NCI-H1092 (cell line): Measurements from ENCODE around the gene DNAJB13.

Experiments used
- DNase-seq: peaks from one replicate; lab custom pipeline; 2025; lab: John Stamatoyannopoulos, UW

Gene DNAJB13

DNA sequence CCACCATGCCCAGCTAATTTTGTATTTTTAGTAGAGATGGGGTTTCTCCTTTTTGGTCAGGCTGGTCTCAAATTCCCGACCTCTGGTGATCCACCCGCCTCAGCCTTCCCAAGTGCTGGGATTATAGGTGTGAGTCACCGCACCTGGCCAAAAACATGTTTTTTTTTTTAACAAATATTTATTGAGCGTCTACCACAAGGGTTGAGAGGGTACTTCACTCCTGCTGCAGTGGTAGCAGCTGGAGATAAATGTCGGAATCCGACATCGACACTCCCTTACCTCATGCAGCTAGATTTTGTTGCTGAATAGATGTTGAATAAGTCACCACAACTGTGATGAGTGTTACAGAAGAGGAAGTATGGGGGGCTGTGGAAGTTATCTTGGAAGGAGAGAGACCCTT lies 971 bp downstream of the DNAJB13 start:
- DNase-seq, result no peak

GRCh38 chr11:73956876-73957653 lies 6.2 kb downstream of the DNAJB13 start:
- DNase-seq, result no peak

GRCh38 chr11:73957654-73958361 lies 7.0 kb downstream of the DNAJB13 start:
- DNase-seq, result no peak

DNA sequence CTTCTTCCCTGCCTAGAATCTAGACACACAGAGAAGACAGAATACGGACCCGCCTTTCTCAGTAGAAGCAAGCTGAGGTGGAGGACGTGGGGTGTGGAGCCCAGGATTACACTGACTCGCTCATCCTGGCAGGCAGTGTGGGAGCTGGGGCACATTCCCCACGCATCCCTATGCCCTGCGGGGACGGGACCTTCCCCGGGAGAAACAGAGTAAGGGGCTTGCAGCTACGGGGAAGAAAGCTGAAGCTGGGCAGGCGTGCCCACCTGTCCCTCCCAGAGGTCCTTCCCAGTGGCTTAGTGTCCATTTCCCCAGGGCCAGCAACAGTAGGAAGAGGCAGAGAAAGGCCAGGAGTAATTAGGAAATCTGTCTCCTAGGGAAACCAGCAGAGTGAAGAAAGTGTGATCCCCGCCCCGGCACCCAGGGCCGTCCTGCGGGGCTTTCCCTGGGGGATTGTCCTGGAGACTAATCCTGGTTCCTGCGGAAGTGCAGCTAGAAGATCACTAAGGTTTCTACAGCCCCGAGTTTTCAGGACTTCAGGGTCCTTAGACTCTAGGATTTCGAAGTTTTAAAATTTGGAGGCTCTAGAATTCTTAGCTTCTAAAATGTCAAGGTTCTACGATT lies 7.8 kb downstream of the DNAJB13 start:
- DNase-seq, result no peak

DNA sequence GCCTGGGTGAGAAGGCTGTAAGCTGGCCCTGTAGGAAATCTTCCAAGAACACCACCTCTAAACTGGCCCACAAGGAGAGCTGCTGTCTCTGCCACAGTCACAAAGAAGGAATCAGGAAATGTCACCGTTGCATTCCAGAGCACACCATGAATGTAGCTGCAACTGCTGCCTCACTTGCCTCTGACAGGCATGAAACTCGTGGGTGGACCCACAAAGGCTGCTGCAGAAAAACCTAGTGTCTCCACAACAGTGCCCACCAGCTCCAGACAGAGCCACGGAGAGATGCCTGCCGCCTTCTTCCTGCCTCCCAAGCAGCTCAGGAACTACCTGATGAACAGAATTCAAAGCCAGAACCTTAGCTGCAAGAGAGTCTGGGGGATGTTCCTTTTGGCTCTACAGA lies 10.5 kb downstream of the DNAJB13 start:
- DNase-seq, result no peak

DNA sequence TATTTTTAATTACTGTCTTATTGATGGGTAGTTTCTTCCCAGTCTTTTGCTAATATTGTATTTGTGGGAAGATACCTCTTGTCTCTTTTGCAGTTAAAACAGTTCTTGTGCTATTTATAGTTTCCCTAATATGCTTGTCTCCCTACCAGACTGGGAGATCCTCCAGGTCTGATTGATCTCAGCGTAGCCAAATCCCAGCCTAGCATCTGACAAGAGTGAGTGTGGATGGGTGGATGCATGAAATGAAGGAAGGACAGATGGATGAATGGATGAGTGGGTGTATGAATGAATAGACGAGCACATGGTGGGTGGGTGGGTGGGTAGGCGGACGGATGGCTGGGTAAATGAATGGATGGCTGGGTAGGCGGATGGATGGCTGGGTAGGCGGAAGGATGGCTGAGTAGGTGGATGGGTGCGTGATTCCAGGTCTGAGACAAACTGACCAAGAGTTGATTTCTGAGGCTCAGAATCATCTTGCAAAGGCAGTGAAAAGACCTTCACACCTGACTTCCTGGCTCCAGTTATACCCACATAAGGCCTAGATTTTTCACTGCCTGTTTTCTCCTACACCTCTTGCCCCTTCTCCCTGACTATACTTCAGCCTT lies 11.4 kb downstream of the DNAJB13 start:
- no peak for DNase-seq

DNA sequence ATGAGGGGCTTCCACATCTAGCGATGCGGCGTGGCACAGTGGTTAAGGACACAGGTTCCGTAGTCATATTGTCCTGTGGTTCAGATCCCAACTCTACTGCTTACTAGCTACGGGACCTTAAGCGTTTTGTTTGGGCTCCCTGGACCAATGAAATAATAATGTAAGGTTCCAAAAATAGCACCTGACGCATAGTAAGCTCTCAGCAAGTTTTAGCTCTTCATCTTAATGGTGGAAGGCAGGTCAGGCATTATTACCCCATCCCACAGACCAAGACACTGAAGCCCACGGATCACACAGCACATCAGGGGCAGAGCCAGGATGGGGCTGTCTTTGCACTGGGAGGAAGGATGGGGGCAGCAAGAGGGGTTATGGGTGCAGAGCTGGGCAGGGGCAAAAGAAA lies 13.0 kb downstream of the DNAJB13 start:
- DNase-seq, result no peak

GRCh38 chr11:73965076-73965763 lies 14.4 kb downstream of the DNAJB13 start:
- no peak for DNase-seq

DNA sequence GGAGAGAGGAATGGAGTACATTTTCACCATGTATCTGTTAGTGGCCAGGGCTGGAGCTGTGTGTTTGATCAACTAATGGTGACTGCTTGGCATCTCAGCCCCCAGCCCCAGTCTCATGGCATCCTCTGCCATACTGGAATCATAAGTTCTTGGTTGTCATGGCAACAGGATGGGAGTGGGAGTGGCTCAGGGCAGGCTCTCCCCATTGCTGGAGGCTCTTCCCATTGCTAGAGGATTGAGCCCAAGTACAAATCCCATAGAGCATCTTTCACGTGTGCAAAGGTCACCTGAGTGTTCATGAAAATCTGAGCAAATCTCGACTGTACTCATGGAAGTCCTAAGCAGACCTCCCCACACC lies 14.9 kb downstream of the DNAJB13 start:
- DNase-seq, result no peak

GRCh38 chr11:73968356-73968966 lies 17.6 kb downstream of the DNAJB13 start:
- no peak for DNase-seq

DNA sequence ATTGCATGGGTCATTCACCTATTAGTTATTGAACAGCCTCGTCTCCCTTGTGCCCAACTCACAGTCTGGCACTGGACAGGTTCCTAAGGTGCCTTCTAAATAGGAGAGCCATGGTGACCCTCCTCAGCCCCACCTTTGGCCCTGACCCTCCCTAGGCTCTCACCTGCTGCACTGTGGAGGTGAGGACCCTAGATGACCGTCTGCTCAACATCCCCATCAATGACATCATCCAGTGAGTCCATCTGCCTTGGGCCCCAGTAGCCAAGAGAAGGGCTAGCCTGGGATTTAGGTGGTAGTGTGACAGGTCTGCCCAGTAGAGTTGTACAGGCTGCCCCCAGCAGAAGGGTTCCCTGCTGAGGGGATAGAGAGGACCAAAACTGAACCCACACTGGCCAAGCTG lies 18.3 kb downstream of the DNAJB13 start:
- no peak for DNase-seq

DNA sequence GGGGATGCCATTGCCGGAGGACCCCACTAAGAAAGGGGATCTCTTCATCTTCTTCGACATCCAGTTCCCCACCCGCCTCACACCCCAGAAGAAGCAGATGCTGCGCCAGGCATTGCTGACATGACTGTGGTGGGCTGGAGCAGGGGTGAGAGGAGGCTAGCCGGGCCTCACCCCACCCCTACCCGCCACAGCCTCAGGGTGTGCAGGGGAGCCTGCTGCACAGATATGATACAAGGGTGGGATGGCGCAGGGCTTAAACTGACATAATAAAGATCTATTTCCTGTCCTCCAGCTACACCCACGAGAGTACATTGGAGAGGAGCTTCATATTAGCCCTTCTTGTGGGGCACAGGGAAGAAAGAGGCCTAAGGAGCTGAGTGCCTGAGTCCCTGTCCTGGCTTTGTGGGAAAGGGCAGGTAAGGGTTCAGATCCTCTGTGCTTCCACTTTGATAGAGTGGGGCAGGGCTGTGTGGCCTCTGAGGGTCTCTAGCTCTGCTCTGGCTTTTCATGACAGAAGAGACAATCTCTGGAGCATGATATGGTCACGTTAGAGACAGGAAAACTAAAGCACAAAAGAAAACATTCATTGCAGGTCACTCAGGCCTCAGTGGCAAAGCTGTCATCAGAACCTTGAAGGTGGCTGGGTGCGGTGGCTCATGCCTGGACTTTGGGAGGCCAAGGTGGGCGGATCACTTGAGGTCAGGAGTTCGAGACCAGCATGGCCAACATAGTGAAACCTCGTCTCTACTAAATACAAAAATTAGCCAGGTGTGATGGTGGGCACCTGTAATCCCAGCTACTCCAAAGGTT lies 19.4 kb downstream of the DNAJB13 start:
- DNase-seq, result no peak

- no peak for DNase-seq
These were observed 20.4 kb downstream of the DNAJB13 start for GRCh38 chr11:73971175-73971719.

GRCh38 chr11:73972187-73972586 lies 21.4 kb downstream of the DNAJB13 start:
- DNase-seq, result no peak

DNA sequence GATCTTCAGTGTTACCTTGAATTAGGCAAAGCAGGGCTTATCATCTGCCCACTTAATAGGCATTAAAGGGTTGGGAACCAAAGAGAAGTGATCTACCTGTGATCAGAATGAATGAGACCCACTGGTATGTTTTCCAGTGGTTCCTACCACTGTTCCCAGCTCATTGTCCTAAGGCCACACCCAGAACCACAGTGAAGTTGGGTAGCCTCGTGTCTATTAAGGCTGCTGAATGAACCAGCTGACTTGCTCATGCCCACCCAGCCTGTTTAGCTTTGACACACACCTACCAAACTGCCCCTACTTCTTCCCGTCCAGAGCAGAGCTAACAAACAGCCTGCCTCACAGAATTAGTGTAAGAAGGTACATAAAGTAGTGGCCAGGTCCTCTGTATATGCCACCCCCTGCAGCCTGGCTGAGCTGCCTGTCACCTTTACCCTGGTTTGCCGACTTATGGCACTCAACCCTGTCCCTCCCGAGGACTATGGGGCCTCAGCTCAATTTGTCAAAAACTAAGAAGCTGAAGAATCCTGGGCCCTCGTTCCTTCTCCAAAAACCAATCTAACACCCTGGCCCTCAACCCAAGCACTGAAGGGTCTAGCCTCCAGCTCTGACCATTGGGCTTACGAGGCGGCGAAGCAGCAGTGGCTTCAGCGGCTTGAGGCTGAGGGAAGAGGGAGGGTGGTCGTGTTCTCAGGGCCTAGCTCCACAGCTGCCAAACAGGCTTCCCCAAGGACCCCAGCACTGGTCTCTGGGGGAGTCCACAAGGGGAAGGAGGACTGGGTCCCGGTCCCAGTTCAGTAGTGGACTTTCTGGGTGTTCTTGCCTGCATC lies 22.0 kb downstream of the DNAJB13 start:
- DNase-seq, result no peak

- DNase-seq, result no peak
These were observed 24.0 kb downstream of the DNAJB13 start for GRCh38 chr11:73974604-73975478.

DNA sequence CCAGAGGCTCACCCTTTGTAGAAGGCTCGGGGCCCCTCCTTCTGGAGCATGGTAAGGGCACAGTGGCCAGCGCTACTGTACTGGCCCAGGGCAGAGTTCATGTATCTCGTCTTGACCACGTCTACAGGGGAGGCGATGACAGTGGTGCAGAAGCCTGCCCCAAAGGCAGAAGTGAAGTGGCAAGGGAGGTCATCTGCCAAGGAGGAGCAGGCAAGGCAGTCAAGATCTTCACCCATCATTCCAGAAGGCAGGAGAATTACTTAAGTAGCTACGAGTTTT lies 24.6 kb downstream of the DNAJB13 start:
- DNase-seq, result no peak

GRCh38 chr11:73976451-73977151 lies 25.8 kb downstream of the DNAJB13 start:
- no peak for DNase-seq
